22Rv1 (cell line): Measurements from ENCODE around the gene SSX5.
"Not testable (repeated sequence)": the region's sequence is repeated elsewhere in the genome, so short reads cannot be mapped to it uniquely, and the experiment has no call there.

Source experiments
- ZFX ChIP-seq: fragments of 450-650 bp; IDR thresholded peaks from 2 replicates; pipeline ENCODE4 v1.6.1; 2017; ENCODE audit warnings: antibody characterized with exemption, borderline replicate concordance
- TF ChIP-seq, protein P1 (sequence below): fragments of 450-650 bp; IDR thresholded peaks from 2 replicates; pipeline ENCODE4 v1.5.1; 2017; ENCODE audit warnings: mild to moderate bottlenecking

DNA sequence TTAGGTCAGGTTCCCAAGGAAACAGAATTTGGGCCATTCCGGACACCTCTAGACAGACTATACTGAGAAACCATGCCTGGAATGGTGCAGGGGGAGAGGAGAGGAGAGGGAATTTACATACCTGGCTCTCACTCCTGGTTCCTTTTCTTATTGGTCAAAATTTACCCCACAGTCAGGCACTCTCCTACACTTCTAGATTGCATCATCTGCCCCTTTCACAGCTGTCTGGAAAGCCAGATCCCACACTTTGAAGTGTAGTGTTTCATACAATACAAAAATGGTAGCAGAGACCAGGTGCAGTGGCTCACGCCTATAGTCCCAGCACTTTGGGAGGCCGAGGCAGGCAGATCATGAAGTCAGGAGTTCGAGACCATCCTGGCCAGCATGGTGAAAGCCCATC lies 27.6 kb upstream of the SSX5 start:
- TF ChIP-seq, protein P1, sequence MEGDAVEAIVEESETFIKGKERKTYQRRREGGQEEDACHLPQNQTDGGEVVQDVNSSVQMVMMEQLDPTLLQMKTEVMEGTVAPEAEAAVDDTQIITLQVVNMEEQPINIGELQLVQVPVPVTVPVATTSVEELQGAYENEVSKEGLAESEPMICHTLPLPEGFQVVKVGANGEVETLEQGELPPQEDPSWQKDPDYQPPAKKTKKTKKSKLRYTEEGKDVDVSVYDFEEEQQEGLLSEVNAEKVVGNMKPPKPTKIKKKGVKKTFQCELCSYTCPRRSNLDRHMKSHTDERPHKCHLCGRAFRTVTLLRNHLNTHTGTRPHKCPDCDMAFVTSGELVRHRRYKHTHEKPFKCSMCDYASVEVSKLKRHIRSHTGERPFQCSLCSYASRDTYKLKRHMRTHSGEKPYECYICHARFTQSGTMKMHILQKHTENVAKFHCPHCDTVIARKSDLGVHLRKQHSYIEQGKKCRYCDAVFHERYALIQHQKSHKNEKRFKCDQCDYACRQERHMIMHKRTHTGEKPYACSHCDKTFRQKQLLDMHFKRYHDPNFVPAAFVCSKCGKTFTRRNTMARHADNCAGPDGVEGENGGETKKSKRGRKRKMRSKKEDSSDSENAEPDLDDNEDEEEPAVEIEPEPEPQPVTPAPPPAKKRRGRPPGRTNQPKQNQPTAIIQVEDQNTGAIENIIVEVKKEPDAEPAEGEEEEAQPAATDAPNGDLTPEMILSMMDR, result not testable (repeated sequence)
- not testable (repeated sequence) for TF ChIP-seq ZFX
